ENCODE results near the gene PGAM1.
"Not testable (repeated sequence)": the region's sequence is repeated elsewhere in the genome, so short reads cannot be mapped to it uniquely, and the experiment has no call there.

DNA sequence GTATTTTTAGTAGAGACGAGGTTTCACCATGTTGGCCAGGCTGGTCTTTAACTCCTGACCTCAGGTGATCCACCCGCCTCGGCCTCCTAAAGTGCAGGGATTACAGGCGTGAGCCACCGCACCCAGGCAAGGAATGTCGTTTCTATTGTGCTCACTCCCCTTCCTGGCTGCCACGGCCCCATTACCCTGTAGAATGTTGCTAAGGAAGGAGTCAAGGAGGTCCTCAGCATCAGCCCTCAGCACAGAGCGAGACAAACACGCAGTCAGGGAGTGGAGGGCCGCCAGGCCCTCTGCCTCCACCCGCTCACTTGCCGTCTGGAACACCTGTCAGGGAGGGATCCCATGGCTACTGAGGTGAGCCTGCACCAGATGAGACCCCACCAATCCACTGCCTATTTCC, 42.8 kb downstream of the PGAM1 start:
- TF ChIP-seq CTCF (IDR thresholded peaks at IDR 0.05; ENCODE audit: poor library complexity, severe bottlenecking); EZH2 (IDR thresholded peaks at IDR 0.05; ENCODE audit: borderline replicate concordance, insufficient read depth, low read length, poor library complexity, severe bottlenecking); EP300 (conservative IDR thresholded peaks at IDR 0.05; ENCODE audit: poor library complexity, severe bottlenecking); POLR2AphosphoS5 (IDR thresholded peaks at IDR 0.05); RAD21 (conservative IDR thresholded peaks at IDR 0.05); SMC3 (conservative IDR thresholded peaks at IDR 0.05; ENCODE audit: poor library complexity): not testable (repeated sequence)
- TF ChIP-seq, protein P1, sequence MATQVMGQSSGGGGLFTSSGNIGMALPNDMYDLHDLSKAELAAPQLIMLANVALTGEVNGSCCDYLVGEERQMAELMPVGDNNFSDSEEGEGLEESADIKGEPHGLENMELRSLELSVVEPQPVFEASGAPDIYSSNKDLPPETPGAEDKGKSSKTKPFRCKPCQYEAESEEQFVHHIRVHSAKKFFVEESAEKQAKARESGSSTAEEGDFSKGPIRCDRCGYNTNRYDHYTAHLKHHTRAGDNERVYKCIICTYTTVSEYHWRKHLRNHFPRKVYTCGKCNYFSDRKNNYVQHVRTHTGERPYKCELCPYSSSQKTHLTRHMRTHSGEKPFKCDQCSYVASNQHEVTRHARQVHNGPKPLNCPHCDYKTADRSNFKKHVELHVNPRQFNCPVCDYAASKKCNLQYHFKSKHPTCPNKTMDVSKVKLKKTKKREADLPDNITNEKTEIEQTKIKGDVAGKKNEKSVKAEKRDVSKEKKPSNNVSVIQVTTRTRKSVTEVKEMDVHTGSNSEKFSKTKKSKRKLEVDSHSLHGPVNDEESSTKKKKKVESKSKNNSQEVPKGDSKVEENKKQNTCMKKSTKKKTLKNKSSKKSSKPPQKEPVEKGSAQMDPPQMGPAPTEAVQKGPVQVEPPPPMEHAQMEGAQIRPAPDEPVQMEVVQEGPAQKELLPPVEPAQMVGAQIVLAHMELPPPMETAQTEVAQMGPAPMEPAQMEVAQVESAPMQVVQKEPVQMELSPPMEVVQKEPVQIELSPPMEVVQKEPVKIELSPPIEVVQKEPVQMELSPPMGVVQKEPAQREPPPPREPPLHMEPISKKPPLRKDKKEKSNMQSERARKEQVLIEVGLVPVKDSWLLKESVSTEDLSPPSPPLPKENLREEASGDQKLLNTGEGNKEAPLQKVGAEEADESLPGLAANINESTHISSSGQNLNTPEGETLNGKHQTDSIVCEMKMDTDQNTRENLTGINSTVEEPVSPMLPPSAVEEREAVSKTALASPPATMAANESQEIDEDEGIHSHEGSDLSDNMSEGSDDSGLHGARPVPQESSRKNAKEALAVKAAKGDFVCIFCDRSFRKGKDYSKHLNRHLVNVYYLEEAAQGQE (IDR thresholded peaks at IDR 0.05; ENCODE audit: borderline replicate concordance) = not testable (repeated sequence)

Measured in neural cell (in vitro differentiated cells).